BJ (cell line): Measurements from ENCODE around the gene TP73. TPM values are rescaled to one million over a fixed set of nuclear protein-coding genes. Genes with fewer than 3 reads are reported as not detected.

Experiments
- CTCF ChIA-PET: fragments of 350-600 bp; formaldehyde crosslinking; extraction: SDS; loops from one replicate; lab custom pipeline; 2021; ENCODE audit warnings: antibody characterized with exemption, inconsistent platforms; lab: Yijun Ruan, JAX
- POLR2A ChIA-PET: fragments of 300-600 bp; sonication (Branson Sonifier 250); formaldehyde crosslinking; extraction: SDS; loops from one replicate; lab custom pipeline; 2021; ENCODE audit warnings: antibody characterized with exemption; lab: Charles Lee
- DNase-seq: peaks from one replicate; pipeline ENCODE4 v3.0.0-alpha.2; 2011; ENCODE audit warnings: low read depth
- H3K27me3 ChIP-seq: 2 replicates; pipeline ENCODE4 v1.6.0; 2011; ENCODE audit warnings: low read length; ENCODE audit not compliant: control insufficient read depth, insufficient read depth
- H3K36me3 ChIP-seq: 2 replicates; pipeline ENCODE4 v1.5.1; 2011; ENCODE audit warnings: low read length; ENCODE audit not compliant: control insufficient read depth, insufficient read depth
- H3K4me3 ChIP-seq: 2 replicates; pipeline ENCODE4 v1.5.1; 2011; ENCODE audit warnings: low read depth, mild to moderate bottlenecking, control low read depth, low read length
- CTCF ChIP-seq: IDR thresholded peaks from 2 replicates; pipeline ENCODE4 v1.5.1; 2011; ENCODE audit warnings: low read depth, mild to moderate bottlenecking, control low read depth, inconsistent platforms, low read length, moderate library complexity; ENCODE audit not compliant: insufficient read depth
- polyA plus RNA-seq: library from polyadenylated mRNA; depleted of rRNA; stranded (reverse); fragments of >200 nt; gene quantifications from 2 replicates; pipeline ENCODE4 v1.2.3, GENCODE V29; 2011

Gene TP73
- polyA plus RNA-seq, 1 experiment = not detected

GRCh38 chr1:3632298-3632697 is 20.0 kb upstream of the TP73 start:
- ChIA-PET CTCF (interaction anchor here (5.4 kb wide), 1 partner anchor 180 kb away, joined by 16 read pairs; no protein-coding TSS in a partner anchor), POLR2A (interaction anchor here (1.0 kb wide), 1 partner anchor 89 kb away, joined by 3 read pairs; no protein-coding TSS in a partner anchor)
- no peak for DNase-seq
- Histone ChIP-seq H3K36me3 (peaks cover 39% of the 10 kb centered on the region), H3K4me3 (no peak overlapping the region), H3K27me3 (no peaks in the 10 kb centered on the region)
- no peak for TF ChIP-seq CTCF

DNA sequence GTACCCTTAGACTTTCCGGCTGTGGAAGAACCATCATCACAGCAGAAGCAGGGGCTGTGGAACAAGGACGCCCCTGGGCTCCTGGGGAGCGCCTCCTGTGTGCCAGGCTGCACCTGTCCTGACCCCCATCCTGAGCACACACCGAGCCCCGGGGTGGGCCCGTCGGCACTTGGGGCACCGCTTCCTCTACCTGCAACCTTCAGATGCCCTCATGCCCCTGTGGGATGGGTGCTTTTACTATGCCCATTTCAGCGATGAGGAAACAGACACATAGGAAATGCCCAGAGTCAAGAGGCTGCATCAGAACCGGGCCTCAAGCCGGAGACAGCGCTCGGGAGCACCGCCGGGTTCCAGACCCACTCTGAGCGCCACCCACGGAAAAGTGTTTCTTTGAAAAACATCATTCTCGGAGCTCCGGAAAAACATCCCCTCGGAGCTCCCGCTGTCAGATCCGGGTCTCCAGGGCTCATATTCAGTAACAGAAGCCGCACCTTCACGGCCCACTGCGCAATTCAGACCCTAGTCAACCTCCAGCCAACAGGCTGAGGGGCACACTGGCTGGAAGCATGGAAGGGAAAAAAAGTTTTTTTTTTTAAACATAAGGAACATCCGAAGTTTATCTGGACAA is 19.5 kb upstream of the TP73 start:
- CTCF ChIA-PET = interaction anchor here (5.4 kb wide), 1 partner anchor 180 kb away, joined by 16 read pairs; no protein-coding TSS in a partner anchor
- no peak for TF ChIP-seq CTCF
- H3K27me3 ChIP-seq = no peaks in the 10 kb centered on the region
- no peak overlapping the region for H3K4me3 ChIP-seq
- no peak for DNase-seq
- peaks cover 35% of the 10 kb centered on the region for H3K36me3 ChIP-seq
- POLR2A ChIA-PET = no interaction called here

DNA sequence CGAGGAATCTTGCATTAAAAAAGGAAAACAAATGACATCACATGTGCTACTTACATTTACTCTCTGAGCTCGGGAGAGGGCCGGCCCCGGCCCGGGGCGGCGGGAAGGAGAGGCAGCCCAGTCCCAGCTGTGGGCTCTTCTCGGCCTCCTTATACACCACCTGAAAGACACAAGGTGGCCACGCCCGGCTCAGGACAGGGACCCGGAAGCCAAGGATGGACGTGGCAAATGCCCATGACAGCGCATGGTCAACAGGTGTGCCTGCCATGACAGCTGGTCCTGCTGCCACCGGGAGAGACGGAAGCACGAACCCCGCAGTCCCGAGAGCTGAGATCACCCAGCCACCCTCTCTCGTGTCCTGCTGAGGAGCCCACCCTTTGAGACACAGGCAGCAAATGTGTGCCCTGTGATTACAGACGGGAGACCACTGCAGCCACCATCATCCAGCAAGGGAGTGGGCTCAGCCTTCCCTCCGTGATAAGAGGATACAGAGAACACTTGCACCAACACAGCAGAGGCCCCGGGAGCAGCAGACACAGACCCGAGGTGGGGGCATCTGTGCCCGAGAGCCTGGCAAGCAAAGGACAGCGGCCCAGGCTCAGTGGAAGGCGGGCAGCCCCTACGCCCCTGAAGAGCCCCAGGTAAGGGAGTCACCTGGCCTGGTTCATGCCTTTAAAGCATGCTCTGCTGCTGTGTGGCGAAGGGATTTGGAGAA is 18.8 kb upstream of the TP73 start:
- Histone ChIP-seq H3K27me3 (no peaks in the 10 kb centered on the region), H3K4me3 (no peak overlapping the region), H3K36me3 (peaks cover 30% of the 10 kb centered on the region)
- ChIA-PET CTCF (interaction anchor here (5.4 kb wide), 1 partner anchor 181 kb away, joined by 16 read pairs; no protein-coding TSS in a partner anchor), POLR2A (no interaction called here)
- no peak for TF ChIP-seq CTCF
- DNase-seq = no peak

GRCh38 chr1:3634059-3634800 is 18.1 kb upstream of the TP73 start:
- CTCF ChIA-PET = interaction anchor here (5.4 kb wide), 1 partner anchor 181 kb away, joined by 16 read pairs; no protein-coding TSS in a partner anchor

More at GRCh38 chr1:3634059-3634800, 18.1 kb upstream of the TP73 start:
- TF ChIP-seq CTCF = no peak
- Histone ChIP-seq H3K4me3 (no peak overlapping the region), H3K27me3 (no peaks in the 10 kb centered on the region), H3K36me3 (peaks cover 29% of the 10 kb centered on the region)
- POLR2A ChIA-PET = no interaction called here
- no peak for DNase-seq
